Activated T-cell treated with anti-CD3 and anti-CD28 coated beads, Interleukin-2, amount 50 U/mL, for 4 hours (primary cell): ENCODE results near the gene F12. TPM values are rescaled to one million over a fixed set of nuclear protein-coding genes. Genes with fewer than 3 reads are reported as not detected.
A peak's percentile ranks its signal among the peaks of the same experiment; 100 is the strongest.

ENCODE experiments used
- ATAC-seq, 2 donors: fragments of 200-7000 bp; cut with Tn5 transposase; one replicate each; pipeline ENCODE4 v1.10.0; 2021
- DNase-seq: peaks from one replicate; pipeline ENCODE4 v3.0.0-alpha.2; 2020
- H3K27me3 Mint-ChIP-seq: one replicate; pipeline ENCODE4 v1.8.0; 2021; ENCODE audit warnings: low read depth, mixed read lengths
- H3K36me3 Mint-ChIP-seq: one replicate; pipeline ENCODE4 v1.8.0; 2022; ENCODE audit warnings: mixed read lengths; ENCODE audit not compliant: insufficient read depth
- H3K4me1 Mint-ChIP-seq: one replicate; pipeline ENCODE4 v1.8.0; 2021; ENCODE audit warnings: low read depth, mixed read lengths
- H3K4me3 Mint-ChIP-seq: one replicate; pipeline ENCODE4 v1.8.0; 2021; ENCODE audit warnings: mild to moderate bottlenecking, moderate library complexity, mixed read lengths
- H3K9me3 Mint-ChIP-seq: one replicate; pipeline ENCODE4 v1.8.0; 2021; ENCODE audit warnings: mixed read lengths
- total RNA-seq, 3 donors: library from RNA; stranded (reverse); gene quantifications; one replicate each; pipeline ENCODE4 v1.2.1, GENCODE V29; 2021

Gene F12
- total RNA-seq, 3 donors from 2014 or later = 1.7 to 5.7 (median 3.1) TPM

- H3K27me3 Mint-ChIP-seq = no peaks in the 10 kb centered on the region
- ATAC-seq (peak; percentile 46 to 52), DNase-seq (peak; percentile 33)
- no peaks in the 10 kb centered on the region for H3K9me3 Mint-ChIP-seq
- peaks cover 18% of the 10 kb centered on the region for H3K36me3 Mint-ChIP-seq
- peaks cover 74% of the 10 kb centered on the region for H3K4me1 Mint-ChIP-seq
- H3K4me3 Mint-ChIP-seq = peak overlapping the region; percentile 87
Observed at GRCh38 chr5:177431317-177432142, 22.2 kb upstream of the F12 start.

DNA sequence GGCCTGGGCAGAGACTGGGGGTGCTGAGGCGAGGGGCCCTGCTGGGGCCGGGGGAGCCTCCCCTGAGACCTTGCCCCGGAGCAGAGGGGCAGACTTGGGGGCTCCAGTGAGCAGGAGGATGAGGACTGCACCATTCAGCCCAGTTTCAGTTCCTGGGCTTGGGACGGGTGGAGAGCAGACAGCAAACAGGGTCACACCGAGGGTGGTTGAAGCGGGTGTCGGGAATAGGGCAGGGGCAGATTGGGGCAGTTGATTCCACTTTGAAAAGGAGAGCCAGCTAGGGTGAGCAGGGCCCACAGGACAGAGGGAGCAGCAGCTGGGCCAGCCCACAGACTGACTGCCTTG, 21.6 kb upstream of the F12 start:
- H3K4me3 Mint-ChIP-seq = peak overlapping the region; percentile 87
- no peak for DNase-seq
- H3K36me3 Mint-ChIP-seq = peaks cover 18% of the 10 kb centered on the region
- H3K4me1 Mint-ChIP-seq = peaks cover 76% of the 10 kb centered on the region
- no peaks in the 10 kb centered on the region for H3K9me3 Mint-ChIP-seq
- no peaks in the 10 kb centered on the region for H3K27me3 Mint-ChIP-seq
- ATAC-seq = no peak

GRCh38 chr5:177430140-177430951, 21.0 kb upstream of the F12 start:
- Mint-ChIP-seq H3K27me3 (no peaks in the 10 kb centered on the region), H3K36me3 (peaks cover 18% of the 10 kb centered on the region), H3K9me3 (no peaks in the 10 kb centered on the region), H3K4me3 (peak overlapping the region; percentile 87), H3K4me1 (peaks cover 77% of the 10 kb centered on the region)
- ATAC-seq (no peak), DNase-seq (no peak)

DNA sequence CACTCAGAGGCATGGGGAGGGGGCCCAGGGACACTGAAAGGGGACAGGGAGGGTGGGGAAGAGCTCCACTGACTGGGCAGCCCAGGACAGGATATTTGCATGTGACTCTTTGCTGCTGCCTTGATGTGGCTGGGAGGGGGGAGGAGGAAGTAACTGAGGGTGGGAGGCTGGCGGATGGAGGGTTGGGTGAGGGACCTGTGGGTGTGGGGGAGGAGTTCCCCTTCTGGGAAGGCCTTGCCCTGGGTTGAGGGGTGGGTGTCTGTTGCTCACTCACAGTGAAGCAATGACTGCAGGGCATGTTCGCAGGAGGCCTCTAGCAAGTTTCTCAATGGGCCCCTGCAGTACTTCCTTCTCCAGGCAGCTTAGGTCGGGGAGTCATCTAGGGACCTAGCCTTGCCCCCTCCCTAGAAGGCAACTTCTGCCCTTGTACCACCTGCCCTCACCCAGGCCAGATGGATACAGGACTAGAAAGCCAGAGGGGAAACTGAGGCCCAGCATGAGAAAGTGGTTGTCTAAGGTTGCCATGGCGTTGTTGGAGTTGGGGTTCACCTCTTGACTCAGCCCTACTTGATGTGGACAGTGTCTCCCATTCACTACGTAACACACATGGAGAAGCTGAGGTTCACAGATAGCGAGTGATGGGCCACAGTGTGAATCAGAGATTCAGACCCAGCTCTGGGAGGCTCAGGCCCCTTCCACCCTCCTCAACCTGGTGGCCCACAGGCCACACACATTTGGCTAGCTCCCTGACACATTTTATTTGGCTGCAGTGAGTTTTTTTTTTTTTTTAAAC, 20.1 kb upstream of the F12 start:
- Mint-ChIP-seq H3K27me3 (no peaks in the 10 kb centered on the region), H3K4me1 (peaks cover 75% of the 10 kb centered on the region), H3K4me3 (peak overlapping the region; percentile 87), H3K36me3 (peaks cover 15% of the 10 kb centered on the region), H3K9me3 (no peaks in the 10 kb centered on the region)
- DNase-seq (peak; percentile 85), ATAC-seq (peak; percentile 20 to 29)

- no peaks in the 10 kb centered on the region for H3K27me3 Mint-ChIP-seq
- H3K4me1 Mint-ChIP-seq = peaks cover 69% of the 10 kb centered on the region
- peak overlapping the region; percentile 87 for H3K4me3 Mint-ChIP-seq
- ATAC-seq (no peak), DNase-seq (no peak)
- peaks cover 9% of the 10 kb centered on the region for H3K36me3 Mint-ChIP-seq
- H3K9me3 Mint-ChIP-seq = no peaks in the 10 kb centered on the region
Observed at GRCh38 chr5:177428574-177429217, 19.3 kb upstream of the F12 start.

DNA sequence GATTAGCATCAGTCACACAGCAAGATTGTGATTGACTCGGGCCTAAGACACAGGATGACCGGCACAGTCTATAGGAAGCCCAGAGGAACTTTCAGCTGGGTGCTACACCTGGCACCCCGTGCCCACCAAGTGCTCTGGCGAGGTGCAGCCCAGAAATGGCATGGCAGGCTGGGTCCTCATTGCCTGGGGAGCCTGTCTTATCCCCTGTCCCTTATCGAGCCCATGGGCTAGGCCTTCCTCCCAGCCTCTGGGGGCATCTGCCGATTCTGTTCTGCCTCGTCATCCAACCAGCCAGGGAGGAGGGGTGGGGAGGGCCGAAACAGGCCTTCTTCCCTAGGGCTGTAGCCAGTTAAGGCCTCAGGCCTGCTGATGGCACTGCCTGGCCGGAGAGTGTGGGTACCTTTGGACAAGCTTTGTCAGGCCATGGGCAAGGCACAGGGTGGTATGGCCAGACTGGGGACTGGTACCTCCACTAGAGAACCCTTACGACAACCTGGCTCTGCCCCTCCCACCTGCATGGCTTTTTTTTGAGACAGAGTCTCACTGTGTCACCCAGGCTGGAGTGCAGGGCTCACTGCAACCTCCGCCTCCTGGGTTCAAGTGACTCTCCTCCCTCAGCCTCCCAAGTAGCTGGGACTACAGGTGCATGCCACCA, 18.7 kb upstream of the F12 start:
- Mint-ChIP-seq H3K36me3 (peaks cover 9% of the 10 kb centered on the region), H3K4me1 (peaks cover 65% of the 10 kb centered on the region), H3K9me3 (no peaks in the 10 kb centered on the region), H3K4me3 (peak overlapping the region; percentile 87), H3K27me3 (no peaks in the 10 kb centered on the region)
- DNase-seq = no peak
- no peak for ATAC-seq

DNA sequence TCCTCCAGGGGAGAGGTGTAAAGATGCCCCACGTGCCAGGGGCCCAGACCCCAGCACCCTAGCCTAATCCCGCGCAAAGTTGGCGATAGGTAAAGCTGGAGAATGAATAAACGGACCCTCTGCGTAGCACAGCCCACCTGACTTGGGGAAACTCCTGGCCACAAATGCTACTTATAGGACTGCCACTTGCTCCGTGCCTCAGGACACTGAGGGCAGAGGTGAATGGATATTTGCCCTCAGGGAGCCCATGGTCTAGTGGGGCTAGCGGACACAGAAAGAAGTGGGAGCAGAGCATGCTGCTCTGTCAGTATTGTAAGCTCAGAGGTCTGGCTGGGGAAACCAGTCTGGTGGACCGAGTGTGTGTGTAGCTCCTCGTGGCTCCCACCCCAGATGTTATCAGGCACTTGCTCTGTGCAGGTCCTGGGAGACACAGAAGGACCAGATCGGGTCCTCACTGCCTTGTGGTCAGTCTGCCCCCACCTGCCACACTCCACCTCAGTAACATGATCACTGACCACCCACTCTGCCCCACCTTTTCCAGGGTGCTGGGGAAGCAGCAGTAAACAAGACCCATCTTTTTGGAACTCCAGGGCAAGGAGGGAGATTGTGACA, 18.0 kb upstream of the F12 start:
- DNase-seq (no peak), ATAC-seq (no peak)
- Mint-ChIP-seq H3K36me3 (peaks cover 9% of the 10 kb centered on the region), H3K27me3 (no peaks in the 10 kb centered on the region), H3K9me3 (no peaks in the 10 kb centered on the region), H3K4me1 (peaks cover 60% of the 10 kb centered on the region), H3K4me3 (peak overlapping the region; percentile 87)

- Mint-ChIP-seq H3K9me3 (no peaks in the 10 kb centered on the region), H3K4me1 (peaks cover 54% of the 10 kb centered on the region), H3K27me3 (no peaks in the 10 kb centered on the region), H3K36me3 (peaks cover 9% of the 10 kb centered on the region), H3K4me3 (peak within 1 kb of the TSS; percentile 90)
- ATAC-seq = peak; percentile 66 to 68
- peak; percentile 55 for DNase-seq
Observed at GRCh38 chr5:177426566-177427210, 17.3 kb upstream of the F12 start, which contains the start of gene GRK6. Gene GRK6 (plus strand): TSS chr5:177426676. CDS start chr5:177426846, 170 bp downstream.

GRCh38 chr5:177425801-177426565, 16.6 kb upstream of the F12 start:
- DNase-seq = peak; percentile 99
- Mint-ChIP-seq H3K4me3 (peak overlapping the region; percentile 90), H3K36me3 (peaks cover 9% of the 10 kb centered on the region), H3K4me1 (peaks cover 47% of the 10 kb centered on the region), H3K9me3 (no peaks in the 10 kb centered on the region), H3K27me3 (no peaks in the 10 kb centered on the region)
- peak; percentile 82 for ATAC-seq

GRCh38 chr5:177425196-177425800, 15.9 kb upstream of the F12 start:
- DNase-seq = no peak
- no peaks in the 10 kb centered on the region for H3K27me3 Mint-ChIP-seq
- H3K4me3 Mint-ChIP-seq = peak overlapping the region; percentile 90
- H3K9me3 Mint-ChIP-seq = no peaks in the 10 kb centered on the region
- H3K36me3 Mint-ChIP-seq = peaks cover 5% of the 10 kb centered on the region
- no peak for ATAC-seq
- peaks cover 40% of the 10 kb centered on the region for H3K4me1 Mint-ChIP-seq

DNA sequence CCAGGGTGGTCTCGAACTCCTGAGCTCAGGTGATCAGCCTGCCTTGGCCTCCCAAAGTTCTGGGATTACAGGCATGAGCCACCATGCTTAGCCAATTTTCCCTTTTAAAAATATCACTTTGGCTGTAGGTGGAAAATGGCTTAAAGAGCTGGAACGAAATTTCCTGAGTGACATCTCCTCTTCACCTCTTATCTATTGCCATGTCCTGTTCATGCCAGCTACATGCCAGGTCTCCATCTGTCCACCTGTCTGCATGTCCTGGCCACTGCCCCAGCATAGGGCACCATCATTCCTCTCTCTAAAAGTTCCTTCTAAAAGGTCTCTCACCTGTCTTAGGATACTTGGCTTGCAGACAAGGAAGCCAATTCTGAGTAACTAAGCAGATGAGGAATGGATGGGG, 14.3 kb upstream of the F12 start:
- Mint-ChIP-seq H3K36me3 (no peaks in the 10 kb centered on the region), H3K9me3 (no peaks in the 10 kb centered on the region), H3K27me3 (no peaks in the 10 kb centered on the region), H3K4me3 (no peak overlapping the region), H3K4me1 (peaks cover 24% of the 10 kb centered on the region)
- ATAC-seq = no peak
- no peak for DNase-seq
